GM12878 (cell line): ENCODE measurements around the gene GRK5.

ENCODE experiments used
- BHLHE40 ChIP-seq, 2 experiments: fragments of 450-650 bp in 1 of 2; IDR thresholded peaks; 2 replicates each; pipeline ENCODE4 v1.6.1; 2011 to 2017; ENCODE audit warnings: low read depth in 2 of 2, borderline replicate concordance in 1 of 2, improper control_type of control experiment in 1 of 2, low read length in 1 of 2, mild to moderate bottlenecking in 1 of 2
- BRCA1 ChIP-seq: IDR thresholded peaks from 2 replicates; pipeline ENCODE4 v1.6.1; 2011; ENCODE audit warnings: low read depth, low read length, improper control_type of control experiment
- CREB1 ChIP-seq: IDR thresholded peaks from 2 replicates; pipeline ENCODE4 v1.6.1; 2012; ENCODE audit warnings: low read depth, mild to moderate bottlenecking, inconsistent platforms
- CTCF ChIP-seq, 3 experiments: IDR thresholded peaks in 2 of 3; conservative IDR thresholded peaks in 1 of 3; 2 replicates each; pipeline ENCODE4 v1.5.1; 2011; ENCODE audit warnings: low read depth in 3 of 3, low read length in 3 of 3, mild to moderate bottlenecking in 3 of 3, control low read depth in 2 of 3, moderate library complexity in 2 of 3, inconsistent platforms in 1 of 3, mixed read lengths in 1 of 3; ENCODE audit not compliant: control insufficient read depth in 2 of 3, insufficient read depth in 1 of 3; ENCODE audit errors: extremely low read depth in 1 of 3
- E2F4 ChIP-seq: IDR thresholded peaks from 2 replicates; pipeline ENCODE4 v1.6.1; 2012; ENCODE audit warnings: low read depth, low read length, improper control_type of control experiment
- ESRRA ChIP-seq: IDR thresholded peaks from 2 replicates; pipeline ENCODE4 v1.6.1; 2012; ENCODE audit warnings: mild to moderate bottlenecking, low read length, improper control_type of control experiment
- POLR2A ChIP-seq: IDR thresholded peaks from 2 replicates; pipeline ENCODE4 v1.6.1; 2011; ENCODE audit warnings: low read depth, mild to moderate bottlenecking, low read length
- POU2F2 ChIP-seq: IDR thresholded peaks from 3 replicates; pipeline ENCODE4 v1.6.1; 2011; ENCODE audit warnings: low read depth, mild to moderate bottlenecking, low read length, borderline replicate concordance
- RBBP5 ChIP-seq: fragments of 200-600 bp; sonication (generic); conservative IDR thresholded peaks from 2 replicates; pipeline ENCODE4 v1.6.1; 2016
- TF ChIP-seq, protein P1 (sequence below): IDR thresholded peaks from 2 replicates; pipeline ENCODE4 v1.6.1; 2012; ENCODE audit warnings: low read depth, low read length, improper control_type of control experiment
- TF ChIP-seq, protein P2 (sequence below): IDR thresholded peaks from 2 replicates; pipeline ENCODE4 v1.6.1; 2012; ENCODE audit warnings: mild to moderate bottlenecking, low read depth, low read length

DNA sequence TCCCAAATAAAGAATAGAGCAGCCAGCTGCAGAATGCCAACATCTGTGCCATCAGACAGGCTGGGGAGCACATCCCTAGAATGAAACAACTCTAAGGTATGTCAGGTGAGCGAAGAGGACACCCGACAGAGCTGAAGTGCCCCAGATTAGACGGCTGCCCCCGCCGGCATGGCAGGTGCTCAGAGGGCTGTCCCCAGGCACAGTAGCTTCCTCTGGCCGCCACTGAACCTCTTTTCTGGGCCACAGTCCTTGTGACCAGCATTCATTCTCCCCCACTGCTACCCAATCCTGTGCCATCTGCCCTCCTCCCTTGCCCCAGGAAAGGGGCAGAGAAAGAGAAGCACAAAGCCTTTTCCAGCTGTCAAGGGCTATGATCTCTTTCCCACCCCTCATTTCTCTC, 293.4 kb downstream of the GRK5 start:
- TF ChIP-seq E2F4 (no peak), BHLHE40 (IDR thresholded peaks at IDR 0.05; ENCODE audit: borderline replicate concordance in 1 of 2, low read depth in 2 of 2, low read length in 1 of 2) (no peak), POLR2A (no peak), CTCF (IDR thresholded peaks at IDR 0.05 in 2 of 3, conservative IDR thresholded peaks at IDR 0.05 in 1 of 3; ENCODE audit: control insufficient read depth in 2 of 3, extremely low read depth in 1 of 3, insufficient read depth in 1 of 3, low read depth in 3 of 3, low read length in 3 of 3) (no peak), CREB1 (no peak), BRCA1 (no peak), ESRRA (no peak), RBBP5 (no peak), POU2F2 (no peak)
- TF ChIP-seq, protein P1, sequence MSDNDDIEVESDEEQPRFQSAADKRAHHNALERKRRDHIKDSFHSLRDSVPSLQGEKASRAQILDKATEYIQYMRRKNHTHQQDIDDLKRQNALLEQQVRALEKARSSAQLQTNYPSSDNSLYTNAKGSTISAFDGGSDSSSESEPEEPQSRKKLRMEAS = no peak
- TF ChIP-seq, protein P2, sequence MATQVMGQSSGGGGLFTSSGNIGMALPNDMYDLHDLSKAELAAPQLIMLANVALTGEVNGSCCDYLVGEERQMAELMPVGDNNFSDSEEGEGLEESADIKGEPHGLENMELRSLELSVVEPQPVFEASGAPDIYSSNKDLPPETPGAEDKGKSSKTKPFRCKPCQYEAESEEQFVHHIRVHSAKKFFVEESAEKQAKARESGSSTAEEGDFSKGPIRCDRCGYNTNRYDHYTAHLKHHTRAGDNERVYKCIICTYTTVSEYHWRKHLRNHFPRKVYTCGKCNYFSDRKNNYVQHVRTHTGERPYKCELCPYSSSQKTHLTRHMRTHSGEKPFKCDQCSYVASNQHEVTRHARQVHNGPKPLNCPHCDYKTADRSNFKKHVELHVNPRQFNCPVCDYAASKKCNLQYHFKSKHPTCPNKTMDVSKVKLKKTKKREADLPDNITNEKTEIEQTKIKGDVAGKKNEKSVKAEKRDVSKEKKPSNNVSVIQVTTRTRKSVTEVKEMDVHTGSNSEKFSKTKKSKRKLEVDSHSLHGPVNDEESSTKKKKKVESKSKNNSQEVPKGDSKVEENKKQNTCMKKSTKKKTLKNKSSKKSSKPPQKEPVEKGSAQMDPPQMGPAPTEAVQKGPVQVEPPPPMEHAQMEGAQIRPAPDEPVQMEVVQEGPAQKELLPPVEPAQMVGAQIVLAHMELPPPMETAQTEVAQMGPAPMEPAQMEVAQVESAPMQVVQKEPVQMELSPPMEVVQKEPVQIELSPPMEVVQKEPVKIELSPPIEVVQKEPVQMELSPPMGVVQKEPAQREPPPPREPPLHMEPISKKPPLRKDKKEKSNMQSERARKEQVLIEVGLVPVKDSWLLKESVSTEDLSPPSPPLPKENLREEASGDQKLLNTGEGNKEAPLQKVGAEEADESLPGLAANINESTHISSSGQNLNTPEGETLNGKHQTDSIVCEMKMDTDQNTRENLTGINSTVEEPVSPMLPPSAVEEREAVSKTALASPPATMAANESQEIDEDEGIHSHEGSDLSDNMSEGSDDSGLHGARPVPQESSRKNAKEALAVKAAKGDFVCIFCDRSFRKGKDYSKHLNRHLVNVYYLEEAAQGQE = no peak
